HL-60 (cell line): ENCODE measurements around the gene CTAGE1.

Source experiments
- DNase-seq, 2 experiments: peaks; one replicate each; pipeline ENCODE4 v3.0.0-alpha.2; 2010 to 2020; ENCODE audit warnings: low read depth in 1 of 2, low spot score in 1 of 2
- H3K27ac ChIP-seq: fragments of 250-450 bp; sonication (Bioruptor Pico); replicated peaks from 2 replicates; pipeline ENCODE4 v1.5.1; 2020; ENCODE audit warnings: mild to moderate bottlenecking, moderate library complexity
- H3K27me3 ChIP-seq: fragments of 250-450 bp; sonication (Bioruptor Pico); 2 replicates; pipeline ENCODE4 v1.5.1; 2021; ENCODE audit warnings: mild to moderate bottlenecking, moderate library complexity; ENCODE audit not compliant: insufficient read depth, poor library complexity, severe bottlenecking
- H3K4me3 ChIP-seq: replicated peaks from 2 replicates; pipeline ENCODE4 v1.5.1; 2011; ENCODE audit warnings: mild to moderate bottlenecking, control low read depth, low read length; ENCODE audit not compliant: insufficient read depth
- GABPA ChIP-seq: IDR thresholded peaks from 2 replicates; pipeline ENCODE4 v1.6.1; 2012; ENCODE audit warnings: low read depth
- POLR2AphosphoS5 ChIP-seq: IDR thresholded peaks from 2 replicates; pipeline ENCODE4 v1.6.1; 2012; ENCODE audit warnings: low read depth
- REST ChIP-seq: IDR thresholded peaks from 2 replicates; pipeline ENCODE4 v1.6.1; 2012; ENCODE audit warnings: low read depth; ENCODE audit not compliant: insufficient replicate concordance
- SPI1 ChIP-seq: IDR thresholded peaks from 2 replicates; pipeline ENCODE4 v1.6.1; 2012; ENCODE audit warnings: low read depth, mild to moderate bottlenecking, borderline replicate concordance
- TF ChIP-seq, protein P1 (sequence below): IDR thresholded peaks from one replicate; pipeline ENCODE4 v1.5.1; 2011; ENCODE audit warnings: low read length, control low read depth, inconsistent platforms; ENCODE audit not compliant: insufficient read depth

CTAGE1 gene

GRCh38 chr18:22432657-22433137, 15.0 kb upstream of the CTAGE1 start:
- TF ChIP-seq GABPA (no peak), REST (no peak), POLR2AphosphoS5 (no peak), SPI1 (no peak)
- TF ChIP-seq, protein P1, sequence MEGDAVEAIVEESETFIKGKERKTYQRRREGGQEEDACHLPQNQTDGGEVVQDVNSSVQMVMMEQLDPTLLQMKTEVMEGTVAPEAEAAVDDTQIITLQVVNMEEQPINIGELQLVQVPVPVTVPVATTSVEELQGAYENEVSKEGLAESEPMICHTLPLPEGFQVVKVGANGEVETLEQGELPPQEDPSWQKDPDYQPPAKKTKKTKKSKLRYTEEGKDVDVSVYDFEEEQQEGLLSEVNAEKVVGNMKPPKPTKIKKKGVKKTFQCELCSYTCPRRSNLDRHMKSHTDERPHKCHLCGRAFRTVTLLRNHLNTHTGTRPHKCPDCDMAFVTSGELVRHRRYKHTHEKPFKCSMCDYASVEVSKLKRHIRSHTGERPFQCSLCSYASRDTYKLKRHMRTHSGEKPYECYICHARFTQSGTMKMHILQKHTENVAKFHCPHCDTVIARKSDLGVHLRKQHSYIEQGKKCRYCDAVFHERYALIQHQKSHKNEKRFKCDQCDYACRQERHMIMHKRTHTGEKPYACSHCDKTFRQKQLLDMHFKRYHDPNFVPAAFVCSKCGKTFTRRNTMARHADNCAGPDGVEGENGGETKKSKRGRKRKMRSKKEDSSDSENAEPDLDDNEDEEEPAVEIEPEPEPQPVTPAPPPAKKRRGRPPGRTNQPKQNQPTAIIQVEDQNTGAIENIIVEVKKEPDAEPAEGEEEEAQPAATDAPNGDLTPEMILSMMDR: no peak
- H3K27me3 ChIP-seq: no peaks in the 10 kb centered on the region
- no peak overlapping the region for H3K27ac ChIP-seq
- no peak overlapping the region for H3K4me3 ChIP-seq
- DNase-seq: no peak

GRCh38 chr18:22429564-22429963, 11.8 kb upstream of the CTAGE1 start:
- no peak overlapping the region for H3K4me3 ChIP-seq
- TF ChIP-seq GABPA (no peak), POLR2AphosphoS5 (no peak), REST (no peak)
- H3K27me3 ChIP-seq: peaks cover 5% of the 10 kb centered on the region
- no peak for DNase-seq
- no peak overlapping the region for H3K27ac ChIP-seq

GRCh38 chr18:22428672-22429071, 11.0 kb upstream of the CTAGE1 start:
- Histone ChIP-seq H3K4me3 (no peak overlapping the region), H3K27me3 (peaks cover 5% of the 10 kb centered on the region), H3K27ac (no peak overlapping the region)
- TF ChIP-seq REST (no peak), POLR2AphosphoS5 (no peak), GABPA (no peak)
- TF ChIP-seq, protein P1: no peak
- no peak for DNase-seq
